ENCODE data around the gene AOC3.

DNA sequence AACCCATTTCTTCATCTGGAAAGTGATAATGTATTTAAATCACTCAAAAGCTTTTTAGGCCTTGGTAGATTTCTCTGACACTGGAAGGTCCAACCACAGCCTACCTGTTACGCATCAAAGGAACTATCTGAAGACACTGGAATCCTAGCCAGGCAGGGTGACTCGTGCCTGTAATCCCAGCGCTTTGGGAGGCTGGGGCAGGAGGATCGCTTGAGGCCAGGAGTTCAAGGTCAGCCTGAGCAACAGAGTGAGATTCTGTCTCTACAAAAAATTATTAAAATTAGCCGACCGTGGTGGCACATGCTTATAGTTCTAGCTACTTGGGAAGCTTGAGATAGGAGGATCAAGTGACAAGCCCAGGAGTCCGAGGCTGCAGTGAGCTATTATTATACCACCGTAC is 31.2 kb downstream of the AOC3 start:
- TF ChIP-seq POLR2AphosphoS5 (IDR thresholded peaks at IDR 0.05; ENCODE audit: low read depth, low read length) (no peak), POLR2A (IDR thresholded peaks at IDR 0.05; ENCODE audit: low read depth, low read length) (no peak), TAF1 (IDR thresholded peaks at IDR 0.05; ENCODE audit: low read depth, low read length) (no peak), SPI1 (IDR thresholded peaks at IDR 0.05; ENCODE audit: low read depth, low read length) (no peak), PAX5 (IDR thresholded peaks at IDR 0.05; ENCODE audit: insufficient read depth, low read length, severe bottlenecking) (no peak), POU2F2 (IDR thresholded peaks at IDR 0.05; ENCODE audit: low read depth, low read length) (no peak)
